SU-DHL-6 (cell line): Measurements from ENCODE around the gene PLCB1.

ENCODE experiments used
- H2AFZ ChIP-seq: fragments of 200-600 bp; sonication (generic); 2 replicates; pipeline ENCODE4 v1.6.1; 2014; ENCODE audit warnings: low read depth, mild to moderate bottlenecking, moderate library complexity, mixed read lengths, antibody characterized with exemption, low read length; ENCODE audit not compliant: severe bottlenecking
- H3F3A ChIP-seq: fragments of 200-600 bp; shearing (Covaris generic); 2 replicates; pipeline ENCODE4 v1.6.0; 2016; ENCODE audit warnings: antibody characterized with exemption, mild to moderate bottlenecking; ENCODE audit not compliant: insufficient read depth
- H3K27ac ChIP-seq: fragments of 200-600 bp; sonication (generic); 2 replicates; pipeline ENCODE4 v1.5.1; 2016; ENCODE audit warnings: low read depth, mild to moderate bottlenecking, low read length, moderate library complexity, mixed read lengths
- H3K27me3 ChIP-seq: fragments of 200-600 bp; sonication (generic), shearing (Covaris generic); 2 replicates; pipeline ENCODE4 v1.6.0; 2014; ENCODE audit warnings: mild to moderate bottlenecking, low read length
- H3K36me3 ChIP-seq: fragments of 200-600 bp; sonication (generic); 2 replicates; pipeline ENCODE4 v1.6.1; 2014; ENCODE audit warnings: mild to moderate bottlenecking, low read length, mixed read lengths
- H3K4me2 ChIP-seq: fragments of 300-600, 200-600 bp; shearing (Covaris generic), sonication (generic); 2 replicates; pipeline ENCODE4 v1.6.0; 2014; ENCODE audit warnings: low read length, low read depth, mild to moderate bottlenecking; ENCODE audit not compliant: poor library complexity, severe bottlenecking
- H3K4me3 ChIP-seq: fragments of 200-600 bp; sonication (generic); 2 replicates; pipeline ENCODE4 v1.5.1; 2014; ENCODE audit warnings: antibody characterized with exemption, low read length, mild to moderate bottlenecking, mixed read lengths; ENCODE audit not compliant: insufficient read depth, poor library complexity, severe bottlenecking
- H3K79me2 ChIP-seq: fragments of 200-600 bp; sonication (generic); 2 replicates; pipeline ENCODE4 v1.6.1; 2014; ENCODE audit warnings: mild to moderate bottlenecking, low read length, moderate library complexity; ENCODE audit not compliant: insufficient read depth
- H3K9ac ChIP-seq: fragments of 200-600 bp; sonication (generic); 2 replicates; pipeline ENCODE4 v1.7.0; 2014; ENCODE audit warnings: mild to moderate bottlenecking, low read length
- H3K9me2 ChIP-seq: fragments of 200-600 bp; sonication (generic); replicated peaks from 2 replicates; pipeline ENCODE4 v1.6.1; 2014; ENCODE audit warnings: low read length; ENCODE audit not compliant: insufficient read depth
- H3K9me3 ChIP-seq: fragments of 200-600 bp; sonication (generic); 2 replicates; pipeline ENCODE4 v1.6.1; 2014; ENCODE audit warnings: low read length, mixed read lengths; ENCODE audit not compliant: insufficient read depth
- H4K20me1 ChIP-seq: fragments of 200-600 bp; sonication (generic); 2 replicates; pipeline ENCODE4 v1.6.1; 2014; ENCODE audit warnings: low read depth, mild to moderate bottlenecking, antibody characterized with exemption, low read length, moderate library complexity, mixed read lengths
- CTCF ChIP-seq: fragments of 200-600 bp; sonication (generic); IDR thresholded peaks from one replicate; pipeline ENCODE4 v1.5.1; 2017; ENCODE audit warnings: antibody characterized with exemption, mild to moderate bottlenecking, low read length, moderate library complexity; ENCODE audit not compliant: insufficient read depth, poor library complexity, severe bottlenecking
- EZH2phosphoT487 ChIP-seq: fragments of 200-600 bp; sonication (generic), shearing (Covaris generic); conservative IDR thresholded peaks from 2 replicates; pipeline ENCODE4 v1.6.1; 2018; ENCODE audit warnings: mild to moderate bottlenecking, antibody characterized with exemption, low read length, moderate library complexity, mixed read lengths

PLCB1 gene

GRCh38 chr20:8877294-8877693 is 745.2 kb downstream of the PLCB1 start:
- Histone ChIP-seq H3K9ac (no peak overlapping the region), H3K4me3 (no peak overlapping the region), H3K27me3 (no peaks in the 10 kb centered on the region), H3K27ac (no peak overlapping the region), H3K79me2 (no peaks in the 10 kb centered on the region), H3K4me2 (no peak overlapping the region), H3K9me2 (no peaks in the 10 kb centered on the region), H2AFZ (no peak overlapping the region), H3K9me3 (no peaks in the 10 kb centered on the region), H4K20me1 (no peaks in the 10 kb centered on the region), H3F3A (no peaks in the 10 kb centered on the region), H3K36me3 (no peaks in the 10 kb centered on the region)
- TF ChIP-seq CTCF (no peak), EZH2phosphoT487 (no peak)

DNA sequence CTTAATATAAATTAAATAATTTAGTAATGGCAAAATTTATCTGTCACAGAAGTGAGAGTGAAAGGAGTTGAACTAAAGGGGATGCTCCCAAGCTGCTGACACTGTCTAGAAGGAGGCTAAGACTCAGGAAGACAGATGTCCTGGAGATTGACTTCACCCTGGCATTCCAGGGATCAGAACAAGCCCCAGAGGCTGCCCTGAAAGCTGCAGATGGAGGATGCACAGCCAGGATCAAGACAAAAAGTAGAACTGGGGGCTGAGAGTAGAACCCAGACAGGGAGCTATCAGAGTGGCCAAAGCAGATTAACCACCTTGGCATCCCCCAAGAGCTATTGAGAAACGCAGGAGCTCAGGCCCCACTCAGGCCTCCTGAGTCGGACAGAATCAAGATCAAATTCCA is 747.6 kb downstream of the PLCB1 start:
- no peak overlapping the region for H2AFZ ChIP-seq
- H3K9ac ChIP-seq, result no peak overlapping the region
- no peaks in the 10 kb centered on the region for H3K27me3 ChIP-seq
- no peaks in the 10 kb centered on the region for H3K79me2 ChIP-seq
- H3K4me2 ChIP-seq, result no peak overlapping the region
- H3K4me3 ChIP-seq, result no peak overlapping the region
- TF ChIP-seq CTCF, result no peak
- TF ChIP-seq EZH2phosphoT487, result no peak
- no peaks in the 10 kb centered on the region for H3K9me3 ChIP-seq
- no peaks in the 10 kb centered on the region for H4K20me1 ChIP-seq
- H3K36me3 ChIP-seq, result no peaks in the 10 kb centered on the region
- no peaks in the 10 kb centered on the region for H3K9me2 ChIP-seq
- H3K27ac ChIP-seq, result no peak overlapping the region
- H3F3A ChIP-seq, result no peaks in the 10 kb centered on the region

DNA sequence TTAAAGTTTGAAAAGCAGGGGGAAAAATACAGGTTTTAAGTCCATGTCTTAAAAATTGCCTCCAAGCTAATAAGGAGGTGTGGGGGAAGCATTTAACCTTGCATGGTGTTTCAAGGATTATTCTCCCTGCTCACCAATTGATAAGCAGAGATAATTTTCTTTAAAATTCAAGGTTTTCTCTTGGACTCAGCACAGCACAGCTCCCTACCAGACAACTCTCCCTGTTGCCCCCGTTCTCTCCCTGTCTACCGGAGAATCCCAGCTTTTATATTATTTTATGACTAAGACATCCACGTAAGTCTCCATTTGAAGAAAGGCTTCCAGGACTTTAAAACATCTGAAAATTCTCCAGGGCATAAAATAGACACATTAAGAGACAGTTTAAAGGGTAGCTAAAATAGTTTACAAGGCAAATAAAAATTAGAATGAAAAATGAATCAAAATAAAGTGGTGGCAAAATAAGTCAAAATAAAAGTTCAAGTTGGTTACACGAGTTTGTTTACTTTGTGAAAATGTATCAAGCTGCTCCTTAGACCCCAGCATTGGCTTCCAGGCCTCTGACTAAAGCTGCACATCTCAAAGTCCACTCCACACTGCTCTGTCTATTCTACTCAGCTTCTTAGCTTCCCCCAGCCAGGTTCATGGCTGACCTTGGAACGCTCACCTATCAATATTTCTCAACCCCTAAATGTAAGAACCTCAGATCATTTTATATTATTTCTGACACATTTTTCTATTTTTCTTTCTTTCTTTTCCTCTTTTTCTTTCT is 748.2 kb downstream of the PLCB1 start:
- TF ChIP-seq EZH2phosphoT487, result no peak
- TF ChIP-seq CTCF, result no peak
- Histone ChIP-seq H3K36me3 (no peaks in the 10 kb centered on the region), H3K27ac (no peak overlapping the region), H2AFZ (no peak overlapping the region), H3K4me3 (no peak overlapping the region), H3K27me3 (no peaks in the 10 kb centered on the region), H3F3A (no peaks in the 10 kb centered on the region), H4K20me1 (no peaks in the 10 kb centered on the region), H3K9me2 (no peaks in the 10 kb centered on the region), H3K79me2 (no peaks in the 10 kb centered on the region), H3K9ac (no peak overlapping the region), H3K9me3 (no peaks in the 10 kb centered on the region), H3K4me2 (no peak overlapping the region)
